ENCODE data around the gene LIN7A. TPM values are rescaled to one million over a fixed set of nuclear protein-coding genes. Genes with fewer than 3 reads are reported as not detected.

LIN7A gene
- total and polyA plus RNA-seq, 4 donors: 6.0 to 20.6 (median 9.1) TPM

GRCh38 chr12:80807640-80808288 is 130.0 kb downstream of the LIN7A start (continued):
- TF ChIP-seq EGR1 (IDR thresholded peaks at IDR 0.05; ENCODE audit: low read depth in 2 of 2) (no peak), HNF4A (conservative IDR thresholded peaks at IDR 0.05) (no peak), JUND (IDR thresholded peaks at IDR 0.05) (no peak), HNF4G (IDR thresholded peaks at IDR 0.05) (no peak)

- H3K36me3 ChIP-seq (ENCODE audit: control insufficient read depth in 4 of 4, insufficient read depth in 3 of 4, low read depth in 1 of 4, low read length in 3 of 4): peaks cover 0 to 6% (median 4%) of the 10 kb centered on the region in 4 donors
- 97% methylated on average over 4 of the region's 4 CpGs for WGBS
Measured at GRCh38 chr12:80805106-80805505, 132.6 kb downstream of the LIN7A start.

More at GRCh38 chr12:80805106-80805505, 132.6 kb downstream of the LIN7A start:
- H3K27ac ChIP-seq (ENCODE audit: low read depth in 1 of 2, low read length in 2 of 2): no peak overlapping the region
- no peak overlapping the region for H3K4me3 ChIP-seq (ENCODE audit: low read depth in 1 of 3, low read length in 3 of 3)
- TF ChIP-seq HNF4G (IDR thresholded peaks at IDR 0.05) (no peak), SP1 (IDR thresholded peaks at IDR 0.05) (no peak), RAD21 (IDR thresholded peaks at IDR 0.05) (no peak), GABPA (IDR thresholded peaks at IDR 0.05 in 1 of 2, conservative IDR thresholded peaks at IDR 0.05 in 1 of 2) (no peak), REST (IDR thresholded peaks at IDR 0.05) (no peak), HNF4A (conservative IDR thresholded peaks at IDR 0.05) (no peak), NR2F2 (IDR thresholded peaks at IDR 0.05) (no peak), CTCF (IDR thresholded peaks at IDR 0.05; ENCODE audit: low read depth, low read length, missing input control) (no peak), ZBTB33 (IDR thresholded peaks at IDR 0.05) (no peak), MAX (IDR thresholded peaks at IDR 0.05) (no peak)
- H3K9ac ChIP-seq (ENCODE audit: low read depth in 1 of 2, low read length in 2 of 2): no peak overlapping the region
- H3K27me3 ChIP-seq (ENCODE audit: control insufficient read depth in 4 of 4, insufficient read depth in 4 of 4, low read length in 3 of 4): no peaks in the 10 kb centered on the region
- DNase-seq (ENCODE audit: low spot score): no peak
- no peaks in the 10 kb centered on the region for H3K4me1 ChIP-seq (ENCODE audit: control insufficient read depth in 4 of 4, insufficient read depth in 4 of 4, low read length in 3 of 4)
- no peaks in the 10 kb centered on the region for H3K9me3 ChIP-seq (ENCODE audit: control insufficient read depth in 4 of 4, low read length in 3 of 4)
